Left ventricle myocardium inferior (tissue), 1 donor: ENCODE results near the gene SOBP. TPM values are rescaled to one million over a fixed set of nuclear protein-coding genes. Genes with fewer than 3 reads are reported as not detected.

Experiments
- DNase-seq: peaks from one replicate; pipeline ENCODE4 v3.0.0-alpha.2; 2020
- H3K27ac ChIP-seq: fragments of 200-600 bp; replicated peaks from 2 replicates; pipeline ENCODE4 v1.8.0; 2021
- H3K27me3 ChIP-seq: fragments of 200-600 bp; 2 replicates; pipeline ENCODE4 v1.8.0; 2021; ENCODE audit warnings: low read depth
- H3K36me3 ChIP-seq: fragments of 200-600 bp; 2 replicates; pipeline ENCODE4 v1.8.0; 2021
- H3K4me1 ChIP-seq: fragments of 200-600 bp; 2 replicates; pipeline ENCODE4 v1.8.0; 2021
- H3K4me3 ChIP-seq: fragments of 200-600 bp; 2 replicates; pipeline ENCODE4 v1.8.0; 2021; ENCODE audit warnings: mild to moderate bottlenecking, moderate library complexity
- H3K9me3 ChIP-seq: fragments of 200-600 bp; replicated peaks from 2 replicates; pipeline ENCODE4 v1.8.0; 2021
- CTCF ChIP-seq: fragments of 200-600 bp; IDR thresholded peaks from 2 replicates; pipeline ENCODE4 v1.8.0; 2021; ENCODE audit warnings: antibody characterized with exemption, mild to moderate bottlenecking, borderline replicate concordance
- intact Hi-C: fragments of 100-400 bp; cut with micrococcal nuclease; formaldehyde crosslinking; loops from one replicate; pipeline ENCODE4 v1.11.0; 2022
- total RNA-seq: library from RNA; stranded (reverse); fragmentation: NEBNext Ultra II Directional; extraction: Animal tissue kit (Norgen Biotek cat#: 25700); gene quantifications from one replicate; pipeline ENCODE4 v1.2.1, GENCODE V29; 2021
- donor health status: DM: no; HTN: yes; CAD: no; lungs with severe emphysema.

The SOBP gene
- total RNA-seq, 1 donor from 2014 or later = 22.9 TPM

GRCh38 chr6:107443608-107444267, 46.2 kb upstream of the SOBP start:
- H3K9me3 ChIP-seq = peaks cover 24% of the 10 kb centered on the region

GRCh38 chr6:107444277-107444676, 45.6 kb upstream of the SOBP start:
- Histone ChIP-seq H3K27ac (no peak overlapping the region), H3K27me3 (no peaks in the 10 kb centered on the region), H3K4me3 (no peak overlapping the region), H3K4me1 (peaks cover 9% of the 10 kb centered on the region), H3K9me3 (peaks cover 26% of the 10 kb centered on the region), H3K36me3 (peaks cover 6% of the 10 kb centered on the region)
- intact Hi-C loops = no loop called here
- DNase-seq = no peak
- no peak for TF ChIP-seq CTCF

More at GRCh38 chr6:107443608-107444267, 46.2 kb upstream of the SOBP start:
- H3K27ac ChIP-seq = no peak overlapping the region
- H3K4me3 ChIP-seq = no peak overlapping the region
- peaks cover 6% of the 10 kb centered on the region for H3K36me3 ChIP-seq
- peaks cover 9% of the 10 kb centered on the region for H3K4me1 ChIP-seq
- intact Hi-C loops = no loop called here
- TF ChIP-seq CTCF = no peak
- DNase-seq = no peak
- H3K27me3 ChIP-seq = no peaks in the 10 kb centered on the region

GRCh38 chr6:107447663-107448216, 42.2 kb upstream of the SOBP start:
- TF ChIP-seq CTCF = no peak
- no peak for DNase-seq
- H3K9me3 ChIP-seq = peaks cover 26% of the 10 kb centered on the region
- H3K27ac ChIP-seq = no peak overlapping the region
- no peaks in the 10 kb centered on the region for H3K27me3 ChIP-seq
- H3K4me3 ChIP-seq = no peak overlapping the region
- peaks cover 15% of the 10 kb centered on the region for H3K36me3 ChIP-seq
- intact Hi-C loops = no loop called here
- H3K4me1 ChIP-seq = peaks cover 9% of the 10 kb centered on the region

GRCh38 chr6:107448776-107449175, 41.1 kb upstream of the SOBP start:
- H3K27ac ChIP-seq = no peak overlapping the region
- H3K4me1 ChIP-seq = peaks cover under 1% of the 10 kb centered on the region
- intact Hi-C loops = no loop called here
- peaks cover 26% of the 10 kb centered on the region for H3K9me3 ChIP-seq
- peaks cover 15% of the 10 kb centered on the region for H3K36me3 ChIP-seq
- no peak for TF ChIP-seq CTCF
- no peaks in the 10 kb centered on the region for H3K27me3 ChIP-seq
- H3K4me3 ChIP-seq = no peak overlapping the region
- DNase-seq = no peak

GRCh38 chr6:107458672-107459282, 31.1 kb upstream of the SOBP start:
- peak; percentile 22 for DNase-seq

More at GRCh38 chr6:107458672-107459282, 31.1 kb upstream of the SOBP start:
- no peaks in the 10 kb centered on the region for H3K36me3 ChIP-seq
- no peak for TF ChIP-seq CTCF
- H3K27me3 ChIP-seq = no peaks in the 10 kb centered on the region
- peaks cover 39% of the 10 kb centered on the region for H3K4me1 ChIP-seq
- intact Hi-C loops = no loop called here
- peak overlapping the region; percentile 88 for H3K4me3 ChIP-seq
- H3K27ac ChIP-seq = peak overlapping the region; percentile 95
- H3K9me3 ChIP-seq = no peaks in the 10 kb centered on the region
